OCI-LY3 (cell line): ENCODE data around the gene ZNF653.
"Not testable (repeated sequence)": the region's sequence is repeated elsewhere in the genome, so short reads cannot be mapped to it uniquely, and the experiment has no call there.

Experiments used
- H2AFZ ChIP-seq: fragments of 200-600, 300-600 bp; shearing (Covaris generic); 2 replicates; pipeline ENCODE4 v1.6.0; 2014; ENCODE audit warnings: antibody characterized with exemption, low read depth, low read length
- H3K27ac ChIP-seq: fragments of 200-600, 300-600 bp; sonication (generic); 2 replicates; pipeline ENCODE4 v1.5.1; 2014; ENCODE audit warnings: mild to moderate bottlenecking, low read length, moderate library complexity, mixed read lengths
- H3K27me3 ChIP-seq: fragments of 200-600, 300-600 bp; sonication (generic); 2 replicates; pipeline ENCODE4 v1.6.1; 2014; ENCODE audit warnings: low read depth, low read length, mixed read lengths
- H3K36me3 ChIP-seq: fragments of 200-600, 300-600 bp; sonication (generic); replicated peaks from 2 replicates; pipeline ENCODE3; 2014; ENCODE audit warnings: low read depth, low read length, mixed read lengths
- H3K4me1 ChIP-seq: fragments of 300-600, 200-600 bp; sonication (generic); 2 replicates; pipeline ENCODE4 v1.6.1; 2014; ENCODE audit warnings: low read length, mixed read lengths
- H3K4me2 ChIP-seq: fragments of 200-600, 300-600 bp; sonication (generic); 2 replicates; pipeline ENCODE4 v1.6.1; 2014; ENCODE audit warnings: low read length, mixed read lengths
- H3K4me3 ChIP-seq: fragments of 300-600, 200-600 bp; sonication (generic); 2 replicates; pipeline ENCODE4 v1.5.1; 2014; ENCODE audit warnings: antibody characterized with exemption, mild to moderate bottlenecking, low read length, moderate library complexity
- H3K79me2 ChIP-seq: fragments of 300-600, 200-600 bp; shearing (Covaris generic); 2 replicates; pipeline ENCODE4 v1.6.1; 2014; ENCODE audit warnings: mild to moderate bottlenecking, low read length, mixed read lengths
- H3K9ac ChIP-seq: fragments of 300-600, 200-600 bp; shearing (Covaris generic); 2 replicates; pipeline ENCODE4 v1.6.0; 2014; ENCODE audit warnings: mild to moderate bottlenecking, low read length, moderate library complexity
- H3K9me3 ChIP-seq: fragments of 200-600, 300-600 bp; shearing (Covaris generic); 2 replicates; pipeline ENCODE4 v1.6.1; 2014; ENCODE audit warnings: low read length, mixed read lengths; ENCODE audit not compliant: insufficient read depth
- H4K20me1 ChIP-seq: fragments of 200-600, 300-600 bp; sonication (generic); 2 replicates; pipeline ENCODE4 v1.6.1; 2016; ENCODE audit warnings: low read length, mixed read lengths; ENCODE audit not compliant: insufficient read depth
- CTCF ChIP-seq: fragments of 200-600, 300-600 bp; sonication (generic); IDR thresholded peaks from 2 replicates; pipeline ENCODE4 v1.5.1; 2014; ENCODE audit warnings: antibody characterized with exemption, low read length, low read depth
- EZH2phosphoT487 ChIP-seq: fragments of 200-600 bp; shearing (Covaris generic); IDR thresholded peaks from 2 replicates; pipeline ENCODE4 v1.6.1; 2018; ENCODE audit warnings: antibody characterized with exemption, mixed run types, low read depth

ZNF653 gene

GRCh38 chr19:11475861-11476260 lies 29.8 kb downstream of the ZNF653 start:
- peaks cover 20% of the 10 kb centered on the region for H3K4me1 ChIP-seq

DNA sequence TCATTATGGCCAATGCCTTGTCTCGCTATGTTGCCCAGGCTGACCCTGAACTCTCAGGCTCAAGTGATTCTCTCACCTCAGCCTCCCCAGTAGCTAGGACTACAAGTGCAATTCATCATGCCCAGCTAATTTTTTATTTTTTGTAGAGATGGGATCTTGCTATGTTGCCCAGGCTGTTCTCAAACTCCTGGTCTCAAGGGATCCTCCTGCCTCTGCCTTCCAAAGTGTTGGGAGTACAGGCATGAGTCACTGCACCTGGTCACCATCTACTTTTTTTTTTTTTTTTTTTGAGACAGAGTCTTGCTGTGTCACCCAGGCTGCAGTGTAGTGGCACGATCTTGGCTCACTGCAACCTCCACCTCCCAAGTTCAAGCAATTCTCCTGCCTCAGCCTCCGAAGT lies 30.3 kb downstream of the ZNF653 start:
- not testable (repeated sequence) for H2AFZ ChIP-seq, H3K4me2 ChIP-seq, H3K36me3 ChIP-seq, H3K9ac ChIP-seq, H3K4me3 ChIP-seq, H3K27ac ChIP-seq, H3K9me3 ChIP-seq, H4K20me1 ChIP-seq, H3K79me2 ChIP-seq, H3K27me3 ChIP-seq
- H3K4me1 ChIP-seq, result peaks cover 20% of the 10 kb centered on the region

More at GRCh38 chr19:11475861-11476260, 29.8 kb downstream of the ZNF653 start:
- TF ChIP-seq CTCF (no peak), EZH2phosphoT487 (no peak)
- Histone ChIP-seq H4K20me1 (no peaks in the 10 kb centered on the region), H2AFZ (no peak overlapping the region), H3K9ac (no peak overlapping the region), H3K27me3 (no peaks in the 10 kb centered on the region), H3K4me3 (no peak overlapping the region), H3K27ac (no peak overlapping the region), H3K36me3 (no peaks in the 10 kb centered on the region), H3K9me3 (no peaks in the 10 kb centered on the region), H3K4me2 (no peak overlapping the region), H3K79me2 (no peaks in the 10 kb centered on the region)

DNA sequence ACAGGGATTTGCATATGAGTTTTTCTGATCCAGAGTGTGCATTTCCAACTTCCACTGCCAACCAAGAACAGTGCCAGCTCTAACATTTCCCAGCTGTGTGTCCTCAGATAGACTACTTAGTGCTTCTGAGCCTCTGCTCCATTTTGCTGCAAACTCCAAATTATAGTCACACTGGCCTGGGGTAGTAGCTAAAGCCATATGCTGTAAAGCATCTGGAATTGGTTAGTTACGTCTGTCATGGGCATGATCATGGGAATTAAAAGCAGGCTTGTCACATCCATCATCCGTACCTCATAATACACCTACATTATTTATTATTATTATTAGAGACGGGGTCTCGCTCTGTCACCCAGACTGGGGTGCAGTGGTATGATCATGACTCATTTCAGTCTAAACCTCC lies 31.9 kb downstream of the ZNF653 start:
- TF ChIP-seq EZH2phosphoT487 (no peak), CTCF (no peak)
- no peak overlapping the region for H2AFZ ChIP-seq
- no peaks in the 10 kb centered on the region for H3K27me3 ChIP-seq
- H3K4me2 ChIP-seq, result no peak overlapping the region
- no peaks in the 10 kb centered on the region for H4K20me1 ChIP-seq
- peaks cover 14% of the 10 kb centered on the region for H3K4me1 ChIP-seq
- no peaks in the 10 kb centered on the region for H3K79me2 ChIP-seq
- H3K9me3 ChIP-seq, result no peaks in the 10 kb centered on the region
- H3K27ac ChIP-seq, result no peak overlapping the region
- no peak overlapping the region for H3K9ac ChIP-seq
- no peaks in the 10 kb centered on the region for H3K36me3 ChIP-seq
- H3K4me3 ChIP-seq, result no peak overlapping the region

DNA sequence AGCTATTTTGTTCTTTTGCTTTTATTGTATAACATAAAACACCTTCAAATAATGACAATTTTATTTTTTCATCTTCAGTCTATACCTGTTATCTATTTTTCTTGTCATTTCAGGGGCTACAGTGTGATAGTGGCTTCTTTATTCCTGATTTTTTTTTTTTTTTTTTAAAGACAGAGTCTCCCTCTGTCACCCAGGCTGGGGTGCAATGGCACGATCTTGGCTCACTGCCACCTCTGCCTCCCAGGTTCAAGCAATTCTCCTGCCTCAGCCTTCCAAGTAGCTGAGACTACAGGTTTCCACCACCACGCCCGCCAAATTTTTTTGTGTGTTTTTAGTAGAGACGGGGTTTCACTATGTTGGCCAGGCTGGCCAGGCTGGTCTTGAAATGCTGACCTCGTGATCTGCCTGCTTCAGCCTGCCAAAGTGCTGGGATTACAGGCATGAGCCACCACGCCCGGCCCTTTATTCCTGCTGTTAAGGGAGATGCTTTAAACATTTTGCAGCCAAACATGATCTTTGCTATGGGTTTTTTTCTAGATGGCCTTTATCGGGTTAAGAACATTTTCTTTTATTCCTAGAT lies 37.3 kb downstream of the ZNF653 start:
- H3K27me3 ChIP-seq, H2AFZ ChIP-seq, H3K27ac ChIP-seq, H4K20me1 ChIP-seq, H3K9me3 ChIP-seq, H3K4me3 ChIP-seq, H3K79me2 ChIP-seq, H3K9ac ChIP-seq, H3K4me2 ChIP-seq, H3K36me3 ChIP-seq, H3K4me1 ChIP-seq: not testable (repeated sequence)

DNA sequence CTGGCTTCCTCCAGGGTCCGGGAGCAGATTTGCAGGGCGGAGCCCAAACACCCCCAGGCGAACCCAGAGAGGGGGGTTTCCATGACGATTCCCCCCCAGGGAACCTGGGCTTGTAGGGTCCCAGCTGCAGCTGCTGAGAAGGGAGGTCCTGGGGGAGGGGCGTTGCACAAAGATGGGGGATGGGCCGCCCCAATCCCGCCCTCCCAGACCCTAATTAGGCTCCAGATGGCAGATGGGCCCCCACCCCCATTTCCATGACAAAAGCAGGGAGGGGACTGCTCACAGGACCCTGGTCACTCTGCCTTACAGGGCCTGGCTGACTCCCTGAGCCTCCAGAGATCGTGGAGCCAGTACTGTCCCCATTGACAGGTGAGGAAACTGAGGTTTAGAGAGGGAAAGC lies 40.0 kb downstream of the ZNF653 start:
- H3K9me3 ChIP-seq, result no peaks in the 10 kb centered on the region
- H3K4me3 ChIP-seq, result no peak overlapping the region
- H3K4me2 ChIP-seq, result no peak overlapping the region
- H3K9ac ChIP-seq, result no peak overlapping the region
- H2AFZ ChIP-seq, result no peak overlapping the region
- TF ChIP-seq EZH2phosphoT487, result no peak
- no peaks in the 10 kb centered on the region for H3K79me2 ChIP-seq
- no peaks in the 10 kb centered on the region for H3K36me3 ChIP-seq
- H3K27me3 ChIP-seq, result no peaks in the 10 kb centered on the region
- no peaks in the 10 kb centered on the region for H3K4me1 ChIP-seq
- no peak overlapping the region for H3K27ac ChIP-seq
- H4K20me1 ChIP-seq, result no peaks in the 10 kb centered on the region
